ENCODE measurements around the gene RRM1. TPM values are rescaled to one million over a fixed set of nuclear protein-coding genes. Genes with fewer than 3 reads are reported as not detected.

Gene RRM1
- total RNA-seq, 1 donor: 65.1 TPM

DNA sequence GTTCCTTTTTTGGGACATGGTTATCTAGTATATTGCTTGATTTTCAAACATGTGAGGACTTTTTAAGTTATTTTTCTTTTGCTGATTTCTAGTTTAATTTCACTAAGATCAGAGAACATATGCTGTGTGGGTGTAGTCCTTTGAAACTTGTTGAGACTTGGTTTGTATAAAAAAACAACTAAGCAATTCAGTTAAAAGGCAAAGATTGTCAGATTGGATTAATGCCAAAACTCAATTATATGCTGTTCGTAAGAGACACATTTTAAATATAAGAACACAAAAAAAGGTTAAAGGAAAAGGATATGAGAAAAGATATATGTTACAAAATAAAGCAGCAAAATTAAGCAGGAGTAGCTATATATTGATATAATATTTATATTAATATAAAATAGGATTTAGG, 17.8 kb upstream of the RRM1 start:
- Histone ChIP-seq H3K36me3 (ENCODE audit: insufficient read depth, low read length) (no peaks in the 10 kb centered on the region), H4K20me1 (ENCODE audit: insufficient read depth, low read length) (no peaks in the 10 kb centered on the region)
- TF ChIP-seq, protein P1, sequence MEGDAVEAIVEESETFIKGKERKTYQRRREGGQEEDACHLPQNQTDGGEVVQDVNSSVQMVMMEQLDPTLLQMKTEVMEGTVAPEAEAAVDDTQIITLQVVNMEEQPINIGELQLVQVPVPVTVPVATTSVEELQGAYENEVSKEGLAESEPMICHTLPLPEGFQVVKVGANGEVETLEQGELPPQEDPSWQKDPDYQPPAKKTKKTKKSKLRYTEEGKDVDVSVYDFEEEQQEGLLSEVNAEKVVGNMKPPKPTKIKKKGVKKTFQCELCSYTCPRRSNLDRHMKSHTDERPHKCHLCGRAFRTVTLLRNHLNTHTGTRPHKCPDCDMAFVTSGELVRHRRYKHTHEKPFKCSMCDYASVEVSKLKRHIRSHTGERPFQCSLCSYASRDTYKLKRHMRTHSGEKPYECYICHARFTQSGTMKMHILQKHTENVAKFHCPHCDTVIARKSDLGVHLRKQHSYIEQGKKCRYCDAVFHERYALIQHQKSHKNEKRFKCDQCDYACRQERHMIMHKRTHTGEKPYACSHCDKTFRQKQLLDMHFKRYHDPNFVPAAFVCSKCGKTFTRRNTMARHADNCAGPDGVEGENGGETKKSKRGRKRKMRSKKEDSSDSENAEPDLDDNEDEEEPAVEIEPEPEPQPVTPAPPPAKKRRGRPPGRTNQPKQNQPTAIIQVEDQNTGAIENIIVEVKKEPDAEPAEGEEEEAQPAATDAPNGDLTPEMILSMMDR (IDR thresholded peaks at IDR 0.05; ENCODE audit: extremely low read depth, low read depth, low read length): no peak

DNA sequence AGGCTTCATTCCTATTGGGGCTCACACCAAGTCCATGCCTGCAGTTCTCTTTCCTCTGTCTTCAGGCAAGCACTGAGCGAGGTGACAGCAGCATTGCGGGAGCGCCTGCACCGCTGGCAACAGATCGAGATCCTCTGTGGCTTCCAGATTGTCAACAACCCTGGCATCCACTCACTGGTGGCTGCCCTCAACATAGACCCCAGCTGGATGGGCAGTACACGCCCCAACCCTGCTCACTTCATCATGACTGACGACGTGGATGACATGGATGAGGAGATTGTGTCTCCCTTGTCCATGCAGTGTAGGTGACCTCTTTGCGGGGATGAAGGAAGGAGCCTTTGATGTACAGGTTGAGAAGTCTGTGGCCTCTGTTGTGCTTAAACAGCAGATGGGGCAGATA, 11.4 kb upstream of the RRM1 start:
- TF ChIP-seq, protein P1 (IDR thresholded peaks at IDR 0.05; ENCODE audit: extremely low read depth, low read depth, low read length): no peak
- H3K4me2 ChIP-seq (ENCODE audit: insufficient read depth, low read length): no peak overlapping the region
- no peak for DNase-seq (ENCODE audit: insufficient read length, low spot score, missing footprints)
- H3K79me2 ChIP-seq (ENCODE audit: insufficient read depth, low read length): no peaks in the 10 kb centered on the region
- H4K20me1 ChIP-seq (ENCODE audit: insufficient read depth, low read length): no peaks in the 10 kb centered on the region
- H3K27me3 ChIP-seq (ENCODE audit: insufficient read depth, low read length): no peaks in the 10 kb centered on the region
- peaks cover 6% of the 10 kb centered on the region for H3K4me1 ChIP-seq (ENCODE audit: insufficient read depth, low read length)
- H2AFZ ChIP-seq (ENCODE audit: low read length): no peak overlapping the region
- H3K36me3 ChIP-seq (ENCODE audit: insufficient read depth, low read length): peaks cover 16% of the 10 kb centered on the region
- no peak overlapping the region for H3K4me3 ChIP-seq (ENCODE audit: insufficient read depth, low read length)
- H3K27ac ChIP-seq (ENCODE audit: low read depth, low read length): no peak overlapping the region
- H3K9me3 ChIP-seq (ENCODE audit: low read depth, low read length): no peaks in the 10 kb centered on the region

More for the DNA sequence above, 17.8 kb upstream of the RRM1 start:
- Histone ChIP-seq H3K27ac (ENCODE audit: low read depth, low read length) (no peak overlapping the region), H3K9me3 (ENCODE audit: low read depth, low read length) (no peaks in the 10 kb centered on the region), H3K27me3 (ENCODE audit: insufficient read depth, low read length) (no peaks in the 10 kb centered on the region), H3K4me1 (ENCODE audit: insufficient read depth, low read length) (no peaks in the 10 kb centered on the region), H3K4me2 (ENCODE audit: insufficient read depth, low read length) (no peak overlapping the region), H2AFZ (ENCODE audit: low read length) (no peak overlapping the region), H3K4me3 (ENCODE audit: insufficient read depth, low read length) (no peak overlapping the region), H3K79me2 (ENCODE audit: insufficient read depth, low read length) (no peaks in the 10 kb centered on the region)
- no peak for DNase-seq (ENCODE audit: insufficient read length, low spot score, missing footprints)

DNA sequence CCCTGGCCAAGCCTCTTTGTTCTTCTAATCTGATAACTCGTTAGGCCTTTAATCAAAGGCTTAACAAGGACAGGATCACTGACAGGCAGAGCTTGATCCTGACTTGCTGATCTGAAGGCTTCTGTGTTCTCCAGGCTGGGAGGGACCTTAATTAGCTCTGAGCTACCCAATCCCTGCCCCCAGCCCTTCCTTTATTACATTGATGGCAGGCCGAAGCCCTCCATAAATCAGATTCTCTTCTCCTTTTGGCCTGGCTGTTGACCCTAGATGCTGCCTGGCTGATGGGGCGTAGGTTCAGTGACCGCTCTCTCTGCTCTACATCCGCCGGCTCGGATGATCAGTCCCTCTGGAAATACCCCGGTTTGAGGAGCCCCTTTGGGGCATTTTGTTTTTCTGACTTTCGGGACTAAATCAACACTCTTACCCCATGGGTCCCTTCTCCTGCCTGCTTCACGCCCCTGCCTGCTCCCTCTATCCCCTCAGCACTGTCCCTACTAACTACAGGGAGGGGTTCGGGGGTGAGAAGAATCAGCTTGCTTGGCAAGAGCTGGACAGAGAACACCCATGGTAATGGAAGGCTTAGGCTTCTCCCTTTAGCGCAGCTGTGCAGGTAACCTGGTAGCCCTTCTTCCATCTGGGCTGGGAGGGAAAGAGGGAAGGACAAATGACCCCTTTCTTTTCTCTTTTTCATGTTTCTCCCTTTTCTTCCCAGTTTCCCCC, 10.0 kb upstream of the RRM1 start:
- no peak overlapping the region for H3K27ac ChIP-seq (ENCODE audit: low read depth, low read length)
- H4K20me1 ChIP-seq (ENCODE audit: insufficient read depth, low read length): no peaks in the 10 kb centered on the region
- H3K4me3 ChIP-seq (ENCODE audit: insufficient read depth, low read length): no peak overlapping the region
- TF ChIP-seq, protein P1 (IDR thresholded peaks at IDR 0.05; ENCODE audit: extremely low read depth, low read depth, low read length): no peak
- H2AFZ ChIP-seq (ENCODE audit: low read length): no peak overlapping the region
- H3K27me3 ChIP-seq (ENCODE audit: insufficient read depth, low read length): no peaks in the 10 kb centered on the region
- DNase-seq (ENCODE audit: insufficient read length, low spot score, missing footprints): no peak
- no peaks in the 10 kb centered on the region for H3K9me3 ChIP-seq (ENCODE audit: low read depth, low read length)
- H3K79me2 ChIP-seq (ENCODE audit: insufficient read depth, low read length): no peaks in the 10 kb centered on the region
- H3K36me3 ChIP-seq (ENCODE audit: insufficient read depth, low read length): peaks cover 16% of the 10 kb centered on the region
- H3K4me2 ChIP-seq (ENCODE audit: insufficient read depth, low read length): no peak overlapping the region
- peaks cover 6% of the 10 kb centered on the region for H3K4me1 ChIP-seq (ENCODE audit: insufficient read depth, low read length)

DNA sequence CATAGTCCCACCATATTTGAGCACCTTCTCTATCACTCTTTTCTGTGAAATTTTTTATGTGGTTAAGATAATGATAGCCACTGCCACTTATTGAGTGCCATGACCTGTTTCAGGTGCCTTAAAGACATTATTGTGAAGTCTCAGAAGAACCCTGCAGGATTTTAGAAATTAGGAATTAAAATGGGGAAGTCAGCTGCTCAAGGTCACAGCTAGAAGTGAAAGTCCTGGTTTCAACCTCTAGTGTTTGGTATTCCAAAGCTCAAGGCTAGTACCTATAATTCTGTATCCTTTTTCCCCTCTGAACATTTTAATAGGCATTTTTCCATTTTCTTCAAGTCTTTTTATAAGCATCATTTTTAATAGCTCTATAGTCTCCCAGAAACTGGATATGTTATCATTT, 9.0 kb upstream of the RRM1 start:
- H4K20me1 ChIP-seq (ENCODE audit: insufficient read depth, low read length): no peaks in the 10 kb centered on the region
- DNase-seq (ENCODE audit: insufficient read length, low spot score, missing footprints): no peak
- peaks cover 6% of the 10 kb centered on the region for H3K4me1 ChIP-seq (ENCODE audit: insufficient read depth, low read length)
- H3K79me2 ChIP-seq (ENCODE audit: insufficient read depth, low read length): no peaks in the 10 kb centered on the region
- no peak overlapping the region for H3K27ac ChIP-seq (ENCODE audit: low read depth, low read length)
- H3K27me3 ChIP-seq (ENCODE audit: insufficient read depth, low read length): no peaks in the 10 kb centered on the region
- no peak overlapping the region for H3K4me2 ChIP-seq (ENCODE audit: insufficient read depth, low read length)
- no peak overlapping the region for H3K4me3 ChIP-seq (ENCODE audit: insufficient read depth, low read length)
- TF ChIP-seq, protein P1 (IDR thresholded peaks at IDR 0.05; ENCODE audit: extremely low read depth, low read depth, low read length): no peak
- peaks cover 16% of the 10 kb centered on the region for H3K36me3 ChIP-seq (ENCODE audit: insufficient read depth, low read length)
- H3K9me3 ChIP-seq (ENCODE audit: low read depth, low read length): no peaks in the 10 kb centered on the region
- H2AFZ ChIP-seq (ENCODE audit: low read length): no peak overlapping the region
